ENCODE data around the gene SPN. TPM values are rescaled to one million over a fixed set of nuclear protein-coding genes. Genes with fewer than 3 reads are reported as not detected.

The SPN gene
- total and polyA plus RNA-seq, 9 of the 15 experiments (the other 6 are each of a cell fraction or from before 2014, with no cell fraction given), result 24.3 to 225 (median 79.4) TPM

GRCh38 chr16:29684679-29685078 is 21.6 kb downstream of the SPN start:
- intact Hi-C loops (cut with micrococcal nuclease), result no loop called here
- BruUV-seq (replicated peaks), result no TSS peak
- peaks cover 3% of the 10 kb centered on the region for H3K9me1 ChIP-seq (ENCODE audit: control insufficient read depth, insufficient read depth, low read length)
- H3K36me3 ChIP-seq (ENCODE audit: control insufficient read depth, insufficient read depth, low read length), result peaks cover 58% of the 10 kb centered on the region
- 0 out of 2 replicates have a peak, but pooled peaks cover 11% of the 10 kb centered on the region for H4K20me1 ChIP-seq (replicated peaks; ENCODE audit: control insufficient read depth, insufficient read depth, low read length)
- FAIRE-seq (no peak), ATAC-seq (no peak), DNase-seq (ENCODE audit: extremely low read depth in 1 of 4, low spot score in 3 of 4) (no peak)
- ChIA-PET POLR2A (interaction anchor here (0.6 to 1.8 kb wide), 3 partner anchors 14 to 301 kb away, joined by 3 to 5 read pairs (median 3); no protein-coding TSS in a partner anchor), CTCF (ENCODE audit: low intra/inter-chr PET ratio) (no interaction called here)
- H3K4me2 ChIP-seq (ENCODE audit: insufficient read depth, low read length), result no peak overlapping the region
- in situ Hi-C loops (cut with MboI), result no loop called here
- no peak overlapping the region for H3K9ac ChIP-seq (ENCODE audit: insufficient read depth in 1 of 2, low read depth in 2 of 2, low read length in 2 of 2)
- H3K4me1 ChIP-seq (replicated peaks in 1 of 2; ENCODE audit: control insufficient read depth in 2 of 2, insufficient read depth in 2 of 2, low read length in 2 of 2), result peaks cover 12 to 50% of the 10 kb centered on the region in 2 experiments
- no peaks in the 10 kb centered on the region for H3K27me3 ChIP-seq (ENCODE audit: control insufficient read depth in 2 of 2, insufficient read depth in 2 of 2, low read length in 2 of 2)
- peaks cover 61% of the 10 kb centered on the region for H3K79me2 ChIP-seq (ENCODE audit: control insufficient read depth, insufficient read depth, low read length)
- no peaks in the 10 kb centered on the region for H3K9me3 ChIP-seq (replicated peaks; ENCODE audit: control insufficient read depth, insufficient read depth, low read depth, low read length)
- WGBS (ENCODE audit: insufficient coverage, low coverage, missing lambda C conversion rate), result 94% methylated on average over 9 of the region's 10 CpGs
- H3K27ac ChIP-seq (ENCODE audit: extremely low read depth, low read depth, low read length), result no peak overlapping the region
- no peak overlapping the region for H2AFZ ChIP-seq (ENCODE audit: low read depth, low read length)
- no peak overlapping the region for H3K4me3 ChIP-seq
- TF ChIP-seq CREB5 (CRISPR knock-in tag; IDR thresholded peaks at IDR 0.05) (no peak), NFE2L1 (tag; IDR thresholded peaks at IDR 0.05; ENCODE audit: borderline replicate concordance, low read depth) (no peak), GTF2E2 (tag; IDR thresholded peaks at IDR 0.05) (no peak), ZFP30 (CRISPR knock-in tag; IDR thresholded peaks at IDR 0.05; ENCODE audit: borderline replicate concordance) (no peak), PHB2 (IDR thresholded peaks at IDR 0.05; ENCODE audit: low read depth) (no peak), E2F6 (IDR thresholded peaks at IDR 0.05; ENCODE audit: borderline replicate concordance in 1 of 2, extremely low read depth in 1 of 2, insufficient read depth in 1 of 2, insufficient read length in 1 of 2, low read depth in 1 of 2, low read length in 1 of 2, poor library complexity in 1 of 2, severe bottlenecking in 1 of 2) (no peak), DNMT1 (IDR thresholded peaks at IDR 0.05) (no peak), ZNF133 (CRISPR knock-in tag; IDR thresholded peaks at IDR 0.05) (no peak), TFAM (CRISPR knock-in tag; conservative IDR thresholded peaks at IDR 0.05) (no peak), MEF2D (tag; conservative IDR thresholded peaks at IDR 0.05; ENCODE audit: low read depth) (no peak), TCF7 (IDR thresholded peaks at IDR 0.05; ENCODE audit: borderline replicate concordance) (no peak)
- TF ChIP-seq, protein P1, sequence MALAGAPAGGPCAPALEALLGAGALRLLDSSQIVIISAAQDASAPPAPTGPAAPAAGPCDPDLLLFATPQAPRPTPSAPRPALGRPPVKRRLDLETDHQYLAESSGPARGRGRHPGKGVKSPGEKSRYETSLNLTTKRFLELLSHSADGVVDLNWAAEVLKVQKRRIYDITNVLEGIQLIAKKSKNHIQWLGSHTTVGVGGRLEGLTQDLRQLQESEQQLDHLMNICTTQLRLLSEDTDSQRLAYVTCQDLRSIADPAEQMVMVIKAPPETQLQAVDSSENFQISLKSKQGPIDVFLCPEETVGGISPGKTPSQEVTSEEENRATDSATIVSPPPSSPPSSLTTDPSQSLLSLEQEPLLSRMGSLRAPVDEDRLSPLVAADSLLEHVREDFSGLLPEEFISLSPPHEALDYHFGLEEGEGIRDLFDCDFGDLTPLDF (CRISPR knock-in tag; IDR thresholded peaks at IDR 0.05), result no peak
- TF ChIP-seq, protein P2, sequence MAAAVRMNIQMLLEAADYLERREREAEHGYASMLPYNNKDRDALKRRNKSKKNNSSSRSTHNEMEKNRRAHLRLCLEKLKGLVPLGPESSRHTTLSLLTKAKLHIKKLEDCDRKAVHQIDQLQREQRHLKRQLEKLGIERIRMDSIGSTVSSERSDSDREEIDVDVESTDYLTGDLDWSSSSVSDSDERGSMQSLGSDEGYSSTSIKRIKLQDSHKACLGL (CRISPR knock-in tag; IDR thresholded peaks at IDR 0.05; ENCODE audit: borderline replicate concordance, poor library complexity, severe bottlenecking), result no peak
- TF ChIP-seq, protein P3, sequence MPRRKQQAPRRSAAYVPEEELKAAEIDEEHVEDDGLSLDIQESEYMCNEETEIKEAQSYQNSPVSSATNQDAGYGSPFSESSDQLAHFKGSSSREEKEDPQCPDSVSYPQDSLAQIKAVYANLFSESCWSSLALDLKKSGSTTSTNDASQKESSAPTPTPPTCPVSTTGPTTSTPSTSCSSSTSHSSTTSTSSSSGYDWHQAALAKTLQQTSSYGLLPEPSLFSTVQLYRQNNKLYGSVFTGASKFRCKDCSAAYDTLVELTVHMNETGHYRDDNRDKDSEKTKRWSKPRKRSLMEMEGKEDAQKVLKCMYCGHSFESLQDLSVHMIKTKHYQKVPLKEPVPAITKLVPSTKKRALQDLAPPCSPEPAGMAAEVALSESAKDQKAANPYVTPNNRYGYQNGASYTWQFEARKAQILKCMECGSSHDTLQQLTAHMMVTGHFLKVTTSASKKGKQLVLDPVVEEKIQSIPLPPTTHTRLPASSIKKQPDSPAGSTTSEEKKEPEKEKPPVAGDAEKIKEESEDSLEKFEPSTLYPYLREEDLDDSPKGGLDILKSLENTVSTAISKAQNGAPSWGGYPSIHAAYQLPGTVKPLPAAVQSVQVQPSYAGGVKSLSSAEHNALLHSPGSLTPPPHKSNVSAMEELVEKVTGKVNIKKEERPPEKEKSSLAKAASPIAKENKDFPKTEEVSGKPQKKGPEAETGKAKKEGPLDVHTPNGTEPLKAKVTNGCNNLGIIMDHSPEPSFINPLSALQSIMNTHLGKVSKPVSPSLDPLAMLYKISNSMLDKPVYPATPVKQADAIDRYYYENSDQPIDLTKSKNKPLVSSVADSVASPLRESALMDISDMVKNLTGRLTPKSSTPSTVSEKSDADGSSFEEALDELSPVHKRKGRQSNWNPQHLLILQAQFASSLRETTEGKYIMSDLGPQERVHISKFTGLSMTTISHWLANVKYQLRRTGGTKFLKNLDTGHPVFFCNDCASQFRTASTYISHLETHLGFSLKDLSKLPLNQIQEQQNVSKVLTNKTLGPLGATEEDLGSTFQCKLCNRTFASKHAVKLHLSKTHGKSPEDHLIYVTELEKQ (CRISPR knock-in tag; IDR thresholded peaks at IDR 0.05), result no peak
